HEK293 (cell line): ENCODE data around the gene RHOU.
A peak's percentile ranks its signal among the peaks of the same experiment; 100 is the strongest.

Experiments
- AEBP2 ChIP-seq: fragments of 450-650 bp; formaldehyde crosslinking; IDR thresholded peaks from 2 replicates; pipeline ENCODE4 v1.5.1; 2016; ENCODE audit warnings: missing biosample characterization, missing genetic modification characterization, borderline replicate concordance
- HOXD13 ChIP-seq: sonication (generic); formaldehyde crosslinking; IDR thresholded peaks from 2 replicates; pipeline ENCODE4 v1.8.0; 2022; ENCODE audit warnings: missing genetic modification reagents, borderline replicate concordance
- PRDM10 ChIP-seq: fragments of 450-650 bp; formaldehyde crosslinking; IDR thresholded peaks from 2 replicates; pipeline ENCODE4 v1.5.1; 2016; ENCODE audit warnings: missing biosample characterization, missing genetic modification characterization
- YY1 ChIP-seq: fragments of 450-650 bp; formaldehyde crosslinking; IDR thresholded peaks from 2 replicates; pipeline ENCODE4 v1.5.1; 2018; ENCODE audit warnings: missing biosample characterization, missing genetic modification characterization
- ZBTB44 ChIP-seq: fragments of 450-650 bp; IDR thresholded peaks from 2 replicates; pipeline ENCODE4 v1.5.1; 2018; ENCODE audit warnings: missing biosample characterization, mild to moderate bottlenecking, missing genetic modification characterization
- ZBTB48 ChIP-seq: fragments of 450-650 bp; formaldehyde crosslinking; IDR thresholded peaks from 2 replicates; pipeline ENCODE4 v1.5.1; 2016; ENCODE audit warnings: missing biosample characterization, missing genetic modification characterization
- ZBTB7A ChIP-seq: fragments of 450-650 bp; formaldehyde crosslinking; IDR thresholded peaks from 2 replicates; pipeline ENCODE4 v1.5.1; 2016; ENCODE audit warnings: low read depth, missing biosample characterization, missing genetic modification characterization
- ZNF132 ChIP-seq: fragments of 450-650 bp; formaldehyde crosslinking; IDR thresholded peaks from 2 replicates; pipeline ENCODE4 v1.5.1; 2017; ENCODE audit warnings: missing biosample characterization, missing genetic modification characterization, borderline replicate concordance
- ZNF169 ChIP-seq: fragments of 450-650 bp; formaldehyde crosslinking; IDR thresholded peaks from 2 replicates; pipeline ENCODE4 v1.5.1; 2016; ENCODE audit warnings: missing biosample characterization, missing genetic modification characterization
- ZNF24 ChIP-seq: fragments of 450-650 bp; formaldehyde crosslinking; IDR thresholded peaks from 2 replicates; pipeline ENCODE4 v1.5.1; 2016; ENCODE audit warnings: missing biosample characterization, missing genetic modification characterization
- ZNF266 ChIP-seq: fragments of 450-650 bp; formaldehyde crosslinking; IDR thresholded peaks from 2 replicates; pipeline ENCODE4 v1.5.1; 2016; ENCODE audit warnings: missing biosample characterization, missing genetic modification characterization, low read depth
- ZNF391 ChIP-seq: fragments of 450-650 bp; formaldehyde crosslinking; IDR thresholded peaks from 2 replicates; pipeline ENCODE4 v1.5.1; 2016; ENCODE audit warnings: low read depth, missing biosample characterization, missing genetic modification characterization, borderline replicate concordance
- ZNF394 ChIP-seq: fragments of 450-650 bp; formaldehyde crosslinking; IDR thresholded peaks from 2 replicates; pipeline ENCODE4 v1.5.1; 2016; ENCODE audit warnings: missing biosample characterization, missing genetic modification characterization, mild to moderate bottlenecking, moderate library complexity, borderline replicate concordance
- ZNF416 ChIP-seq: fragments of 450-650 bp; formaldehyde crosslinking; IDR thresholded peaks from 2 replicates; pipeline ENCODE4 v1.5.1; 2016; ENCODE audit warnings: missing biosample characterization, missing genetic modification characterization
- ZNF513 ChIP-seq: fragments of 450-650 bp; IDR thresholded peaks from 2 replicates; pipeline ENCODE4 v1.5.1; 2018; ENCODE audit warnings: missing biosample characterization, missing genetic modification characterization
- ZNF521 ChIP-seq: fragments of 450-650 bp; formaldehyde crosslinking; IDR thresholded peaks from 2 replicates; pipeline ENCODE4 v1.5.1; 2017; ENCODE audit warnings: missing biosample characterization, mild to moderate bottlenecking, missing genetic modification characterization
- ZNF529 ChIP-seq: fragments of 450-650 bp; formaldehyde crosslinking; IDR thresholded peaks from 2 replicates; pipeline ENCODE4 v1.5.1; 2017; ENCODE audit warnings: missing genetic modification characterization, missing biosample characterization; ENCODE audit not compliant: insufficient replicate concordance
- ZNF621 ChIP-seq: fragments of 450-650 bp; formaldehyde crosslinking; IDR thresholded peaks from 2 replicates; pipeline ENCODE4 v1.5.1; 2017; ENCODE audit warnings: missing biosample characterization, missing genetic modification characterization
- ZNF747 ChIP-seq: fragments of 450-650 bp; formaldehyde crosslinking; IDR thresholded peaks from 2 replicates; pipeline ENCODE4 v1.5.1; 2016; ENCODE audit warnings: missing biosample characterization, missing genetic modification characterization
- TF ChIP-seq, protein P1 (sequence below): fragments of 450-650 bp; formaldehyde crosslinking; conservative IDR thresholded peaks from 2 replicates; pipeline ENCODE4 v1.5.1; 2016; ENCODE audit warnings: low read depth, missing biosample characterization, missing genetic modification characterization
- TF ChIP-seq, protein P2 (sequence below): fragments of 450-650 bp; formaldehyde crosslinking; IDR thresholded peaks from 2 replicates; pipeline ENCODE4 v1.5.1; 2017; ENCODE audit warnings: missing biosample characterization, missing genetic modification characterization

The RHOU gene

GRCh38 chr1:228691926-228692325, 43.4 kb upstream of the RHOU start (continued):
- TF ChIP-seq, protein P1, sequence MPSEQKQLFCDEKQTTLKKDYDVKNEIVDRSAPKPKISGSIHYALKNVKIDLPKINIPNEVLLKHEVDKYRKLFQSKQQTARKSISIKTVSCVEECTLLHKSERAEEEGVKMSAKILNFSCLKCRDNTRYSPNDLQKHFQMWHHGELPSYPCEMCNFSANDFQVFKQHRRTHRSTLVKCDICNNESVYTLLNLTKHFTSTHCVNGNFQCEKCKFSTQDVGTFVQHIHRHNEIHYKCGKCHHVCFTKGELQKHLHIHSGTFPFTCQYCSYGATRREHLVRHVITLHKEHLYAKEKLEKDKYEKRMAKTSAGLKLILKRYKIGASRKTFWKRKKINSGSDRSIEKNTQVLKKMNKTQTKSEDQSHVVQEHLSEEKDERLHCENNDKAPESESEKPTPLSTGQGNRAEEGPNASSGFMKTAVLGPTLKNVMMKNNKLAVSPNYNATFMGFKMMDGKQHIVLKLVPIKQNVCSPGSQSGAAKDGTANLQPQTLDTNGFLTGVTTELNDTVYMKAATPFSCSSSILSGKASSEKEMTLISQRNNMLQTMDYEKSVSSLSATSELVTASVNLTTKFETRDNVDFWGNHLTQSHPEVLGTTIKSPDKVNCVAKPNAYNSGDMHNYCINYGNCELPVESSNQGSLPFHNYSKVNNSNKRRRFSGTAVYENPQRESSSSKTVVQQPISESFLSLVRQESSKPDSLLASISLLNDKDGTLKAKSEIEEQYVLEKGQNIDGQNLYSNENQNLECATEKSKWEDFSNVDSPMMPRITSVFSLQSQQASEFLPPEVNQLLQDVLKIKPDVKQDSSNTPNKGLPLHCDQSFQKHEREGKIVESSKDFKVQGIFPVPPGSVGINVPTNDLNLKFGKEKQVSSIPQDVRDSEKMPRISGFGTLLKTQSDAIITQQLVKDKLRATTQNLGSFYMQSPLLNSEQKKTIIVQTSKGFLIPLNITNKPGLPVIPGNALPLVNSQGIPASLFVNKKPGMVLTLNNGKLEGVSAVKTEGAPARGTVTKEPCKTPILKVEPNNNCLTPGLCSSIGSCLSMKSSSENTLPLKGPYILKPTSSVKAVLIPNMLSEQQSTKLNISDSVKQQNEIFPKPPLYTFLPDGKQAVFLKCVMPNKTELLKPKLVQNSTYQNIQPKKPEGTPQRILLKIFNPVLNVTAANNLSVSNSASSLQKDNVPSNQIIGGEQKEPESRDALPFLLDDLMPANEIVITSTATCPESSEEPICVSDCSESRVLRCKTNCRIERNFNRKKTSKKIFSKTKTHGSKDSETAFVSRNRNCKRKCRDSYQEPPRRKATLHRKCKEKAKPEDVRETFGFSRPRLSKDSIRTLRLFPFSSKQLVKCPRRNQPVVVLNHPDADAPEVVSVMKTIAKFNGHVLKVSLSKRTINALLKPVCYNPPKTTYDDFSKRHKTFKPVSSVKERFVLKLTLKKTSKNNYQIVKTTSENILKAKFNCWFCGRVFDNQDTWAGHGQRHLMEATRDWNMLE (tag by site-specific recombination) = 0 out of 2 replicates have a peak, but pooled peaks have one; percentile 17
- TF ChIP-seq AEBP2 (tag by site-specific recombination) = no peak
- no peak for TF ChIP-seq ZNF529
- no peak for TF ChIP-seq YY1 (tag by site-specific recombination)
- TF ChIP-seq ZNF416 (tag by site-specific recombination) = no peak
- TF ChIP-seq ZNF394 (tag by site-specific recombination) = no peak
- TF ChIP-seq HOXD13 (CRISPR knock-in tag) = no peak
- 0 out of 2 replicates have a peak, but pooled peaks have one; percentile 20 for TF ChIP-seq ZNF24 (tag by site-specific recombination)
- no peak for TF ChIP-seq ZBTB48 (tag by site-specific recombination)
- peak; percentile 42; the same call in 1 of the 2 replicates for TF ChIP-seq ZBTB44 (tag by site-specific recombination)
- TF ChIP-seq ZNF391 (tag by site-specific recombination) = no peak
- no peak for TF ChIP-seq ZNF513 (tag by site-specific recombination)
- no peak for TF ChIP-seq ZNF266
- no peak for TF ChIP-seq ZNF621 (tag by site-specific recombination)
- TF ChIP-seq ZNF132 = no peak
- TF ChIP-seq ZNF169 (tag by site-specific recombination) = no peak
- no peak for TF ChIP-seq ZBTB7A (tag by site-specific recombination)
- TF ChIP-seq ZNF521 (tag by site-specific recombination) = no peak
- TF ChIP-seq, protein P2, sequence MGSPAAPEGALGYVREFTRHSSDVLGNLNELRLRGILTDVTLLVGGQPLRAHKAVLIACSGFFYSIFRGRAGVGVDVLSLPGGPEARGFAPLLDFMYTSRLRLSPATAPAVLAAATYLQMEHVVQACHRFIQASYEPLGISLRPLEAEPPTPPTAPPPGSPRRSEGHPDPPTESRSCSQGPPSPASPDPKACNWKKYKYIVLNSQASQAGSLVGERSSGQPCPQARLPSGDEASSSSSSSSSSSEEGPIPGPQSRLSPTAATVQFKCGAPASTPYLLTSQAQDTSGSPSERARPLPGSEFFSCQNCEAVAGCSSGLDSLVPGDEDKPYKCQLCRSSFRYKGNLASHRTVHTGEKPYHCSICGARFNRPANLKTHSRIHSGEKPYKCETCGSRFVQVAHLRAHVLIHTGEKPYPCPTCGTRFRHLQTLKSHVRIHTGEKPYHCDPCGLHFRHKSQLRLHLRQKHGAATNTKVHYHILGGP (tag by site-specific recombination) = no peak
- no peak for TF ChIP-seq ZNF747 (tag by site-specific recombination)
- TF ChIP-seq PRDM10 (tag by site-specific recombination) = no peak
